Neutrophil (primary cell): Measurements from ENCODE around the gene AMIGO3.

Experiments
- H3K27ac ChIP-seq: fragments of 200-600 bp; sonication (generic); 2 replicates; pipeline ENCODE4 v1.5.1; 2016; ENCODE audit warnings: mild to moderate bottlenecking, moderate library complexity
- H3K27me3 ChIP-seq: fragments of 200-600 bp; sonication (generic); 2 replicates; pipeline ENCODE4 v1.6.0; 2016; ENCODE audit warnings: mild to moderate bottlenecking
- H3K36me3 ChIP-seq: fragments of 200-600 bp; sonication (generic); 2 replicates; pipeline ENCODE4 v1.5.1; 2017
- H3K4me1 ChIP-seq, 2 experiments: fragments of 200-600 bp in 1 of 2; sonication (generic) in 1 of 2; 1 replicate in 1 of 2; 2 replicates in 1 of 2; pipeline versions ENCODE4 v1.5.1 to v1.6.1; 2013 to 2016; ENCODE audit warnings: low read depth in 1 of 2, low read length in 1 of 2, mild to moderate bottlenecking in 1 of 2, moderate library complexity in 1 of 2; ENCODE audit not compliant: control insufficient read depth in 1 of 2, insufficient read depth in 1 of 2
- H3K4me3 ChIP-seq, 2 experiments: fragments of 200-600 bp in 1 of 2; sonication (generic) in 1 of 2; 1 replicate in 1 of 2; 2 replicates in 1 of 2; pipeline ENCODE4 v1.5.1; 2013 to 2016; ENCODE audit warnings: low read depth in 1 of 2, low read length in 1 of 2, mild to moderate bottlenecking in 1 of 2, moderate library complexity in 1 of 2
- H3K9me3 ChIP-seq: fragments of 200-600 bp; sonication (generic); 2 replicates; pipeline ENCODE4 v1.5.1; 2016
- CTCF ChIP-seq: fragments of 200-600 bp; sonication (generic); IDR thresholded peaks from 2 replicates; pipeline ENCODE4 v1.5.1; 2016; ENCODE audit warnings: antibody characterized with exemption

Gene AMIGO3

GRCh38 chr3:49719214-49719884 is at the start of gene AMIGO3:
Gene AMIGO3, minus strand, starts transcription at chr3:49719684. Its CDS starts 219 bp downstream, at chr3:49719465.
- Histone ChIP-seq H3K9me3 (no peaks in the 10 kb centered on the region), H3K27ac (peak within 1 kb of the TSS; percentile 45), H3K4me1 (peaks cover 28 to 30% of the 10 kb centered on the region in 2 experiments), H3K36me3 (peaks cover 50% of the 10 kb centered on the region), H3K27me3 (peaks cover 14% of the 10 kb centered on the region), H3K4me3 (peak within 1 kb of the TSS; percentile 71 to 73)
- TF ChIP-seq CTCF = peak; percentile 37

- H3K27ac ChIP-seq = no peak overlapping the region
- H3K27me3 ChIP-seq = no peaks in the 10 kb centered on the region
- peaks cover 15% of the 10 kb centered on the region for H3K36me3 ChIP-seq
- peaks cover 4 to 7% of the 10 kb centered on the region in 2 experiments for H3K4me1 ChIP-seq
- H3K9me3 ChIP-seq = no peaks in the 10 kb centered on the region
- H3K4me3 ChIP-seq = no peak overlapping the region
- TF ChIP-seq CTCF = no peak
Observed at GRCh38 chr3:49763981-49764380, 44.5 kb upstream of the AMIGO3 start.

- Histone ChIP-seq H3K4me3 (no peak overlapping the region), H3K36me3 (peaks cover 10% of the 10 kb centered on the region), H3K4me1 (peaks cover 4 to 11% of the 10 kb centered on the region in 2 experiments), H3K27me3 (no peaks in the 10 kb centered on the region), H3K9me3 (no peaks in the 10 kb centered on the region), H3K27ac (peak overlapping the region; percentile 7)
- no peak for TF ChIP-seq CTCF
Observed at GRCh38 chr3:49761661-49762060, 42.2 kb upstream of the AMIGO3 start.

GRCh38 chr3:49759226-49759625 is 39.7 kb upstream of the AMIGO3 start:
- no peak overlapping the region for H3K27ac ChIP-seq
- no peak for TF ChIP-seq CTCF
- peaks cover 4 to 11% of the 10 kb centered on the region in 2 experiments for H3K4me1 ChIP-seq
- H3K9me3 ChIP-seq = no peaks in the 10 kb centered on the region
- H3K36me3 ChIP-seq = no peaks in the 10 kb centered on the region
- no peaks in the 10 kb centered on the region for H3K27me3 ChIP-seq
- no peak overlapping the region for H3K4me3 ChIP-seq

GRCh38 chr3:49757197-49757596 is 37.7 kb upstream of the AMIGO3 start:
- H3K4me3 ChIP-seq = no peak overlapping the region
- peak overlapping the region; percentile 31 for H3K27ac ChIP-seq
- no peaks in the 10 kb centered on the region for H3K27me3 ChIP-seq
- no peaks in the 10 kb centered on the region for H3K36me3 ChIP-seq
- TF ChIP-seq CTCF = no peak
- peaks cover 4 to 11% of the 10 kb centered on the region in 2 experiments for H3K4me1 ChIP-seq
- no peaks in the 10 kb centered on the region for H3K9me3 ChIP-seq
